Amniotic stem cell (primary cell): ENCODE data around the gene C10orf67.
"Not testable (repeated sequence)": the region's sequence is repeated elsewhere in the genome, so short reads cannot be mapped to it uniquely, and the experiment has no call there.

Experiments
- DNase-seq: peaks from one replicate; lab custom pipeline; 2025; lab: John Stamatoyannopoulos, UW

C10orf67 gene

DNA sequence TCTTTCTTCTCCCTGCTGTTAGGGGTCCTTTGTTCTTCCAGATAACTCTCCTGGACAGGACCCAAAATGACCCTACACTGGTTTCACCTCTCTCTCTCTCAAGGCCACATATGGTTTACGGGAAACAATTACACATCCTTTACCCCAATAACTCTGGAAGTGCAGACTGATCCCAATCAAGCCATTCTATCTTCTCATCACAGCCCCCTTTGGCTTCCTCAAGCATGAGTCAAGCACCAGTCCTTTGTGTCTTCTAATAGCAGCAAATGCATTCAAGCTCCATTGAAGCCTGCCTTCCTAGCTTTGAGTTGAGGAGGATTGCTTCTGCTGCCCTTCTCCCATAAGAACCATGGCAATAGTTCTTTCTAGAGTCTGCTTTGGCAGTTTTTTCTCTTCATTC is 20.2 kb downstream of the C10orf67 start:
- no peak for DNase-seq

GRCh38 chr10:23322082-23322481 is 22.5 kb downstream of the C10orf67 start:
- no peak for DNase-seq

DNA sequence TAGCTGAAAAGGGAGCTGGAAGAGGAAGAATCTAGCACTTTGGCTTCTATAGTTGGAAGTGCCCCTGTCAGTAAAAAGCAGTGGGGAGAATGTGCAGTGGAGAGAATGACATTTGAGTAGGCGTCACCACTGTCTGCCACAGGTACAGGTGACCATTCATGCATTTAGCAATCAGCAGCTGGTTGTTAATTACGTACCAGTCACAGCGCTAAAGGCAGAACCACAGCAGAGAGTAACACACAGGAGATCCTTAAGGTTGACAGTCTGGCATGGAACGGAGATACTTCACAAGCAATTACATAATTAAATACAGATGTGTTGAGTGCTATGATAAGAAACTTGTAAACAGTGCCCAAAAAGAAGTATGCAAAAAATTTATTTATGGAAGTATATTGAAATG is 24.8 kb downstream of the C10orf67 start:
- DNase-seq: no peak

- DNase-seq: no peak
These were observed 26.2 kb downstream of the C10orf67 start for GRCh38 chr10:23318359-23318758.

GRCh38 chr10:23317416-23317815 is 27.2 kb downstream of the C10orf67 start:
- no peak for DNase-seq

- DNase-seq: no peak
These were observed 28.2 kb downstream of the C10orf67 start for GRCh38 chr10:23316406-23316805.

DNA sequence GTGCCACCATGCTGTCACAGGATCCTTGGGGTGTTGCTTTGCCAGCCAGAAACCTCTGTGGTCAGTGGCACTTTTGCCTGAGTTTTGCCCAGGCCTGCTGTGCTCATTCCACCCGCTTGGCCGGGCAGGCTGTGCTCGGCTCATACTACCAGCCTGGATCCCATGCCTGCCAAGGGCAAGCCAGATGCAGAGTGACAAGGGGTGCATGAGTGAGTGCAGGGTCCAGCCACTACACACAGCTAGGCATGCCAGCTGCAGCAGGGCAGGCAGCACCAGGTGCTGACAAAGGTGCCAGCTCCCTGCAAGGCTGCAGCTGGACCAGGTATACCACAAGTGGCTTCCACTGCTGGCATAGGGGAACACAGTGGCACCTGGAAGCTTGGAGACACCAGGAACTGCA is 28.6 kb downstream of the C10orf67 start:
- no peak for DNase-seq

GRCh38 chr10:23314835-23315239 is 29.8 kb downstream of the C10orf67 start:
- DNase-seq: peak; percentile 74

DNA sequence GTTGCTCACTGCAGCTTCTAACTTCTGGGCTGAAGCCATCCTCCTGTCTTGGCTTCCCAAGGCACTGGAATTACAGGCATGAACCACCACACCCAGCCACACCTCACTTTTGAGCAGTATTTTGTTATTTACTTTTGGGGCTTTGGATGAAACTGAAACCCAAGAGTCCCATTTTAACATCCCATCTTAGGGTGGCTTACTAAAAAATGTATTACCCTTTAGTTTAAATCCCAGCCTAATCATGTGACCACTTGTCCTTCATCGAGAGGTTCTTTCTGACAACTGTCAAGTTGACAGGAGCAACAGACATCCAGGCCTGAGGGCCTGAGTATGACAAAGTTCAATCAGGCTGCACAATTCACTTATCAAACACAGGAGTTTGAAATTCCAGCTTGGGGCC is 33.6 kb downstream of the C10orf67 start:
- no peak for DNase-seq

GRCh38 chr10:23310404-23310803 is 34.2 kb downstream of the C10orf67 start:
- DNase-seq: no peak

DNA sequence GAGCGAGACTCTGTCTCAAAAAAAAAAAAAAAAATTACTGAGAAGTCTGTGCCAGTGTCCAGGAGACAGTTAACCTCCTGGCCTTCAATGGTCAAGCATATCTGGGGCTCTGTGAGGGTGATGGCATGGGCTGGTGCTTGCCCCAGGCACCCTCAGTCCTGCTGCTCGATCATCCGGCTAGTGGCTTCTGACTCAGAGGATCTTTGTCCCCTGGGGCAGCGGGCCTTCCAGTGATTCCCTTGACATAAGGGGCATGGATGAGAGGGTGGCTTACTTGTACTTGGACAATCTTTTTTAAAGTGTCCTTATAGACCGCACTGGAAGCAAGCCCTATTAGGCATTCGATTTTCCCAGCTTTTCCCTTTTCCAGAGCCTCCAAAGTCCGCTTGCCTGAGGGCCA is 44.6 kb downstream of the C10orf67 start:
- DNase-seq: not testable (repeated sequence)

DNA sequence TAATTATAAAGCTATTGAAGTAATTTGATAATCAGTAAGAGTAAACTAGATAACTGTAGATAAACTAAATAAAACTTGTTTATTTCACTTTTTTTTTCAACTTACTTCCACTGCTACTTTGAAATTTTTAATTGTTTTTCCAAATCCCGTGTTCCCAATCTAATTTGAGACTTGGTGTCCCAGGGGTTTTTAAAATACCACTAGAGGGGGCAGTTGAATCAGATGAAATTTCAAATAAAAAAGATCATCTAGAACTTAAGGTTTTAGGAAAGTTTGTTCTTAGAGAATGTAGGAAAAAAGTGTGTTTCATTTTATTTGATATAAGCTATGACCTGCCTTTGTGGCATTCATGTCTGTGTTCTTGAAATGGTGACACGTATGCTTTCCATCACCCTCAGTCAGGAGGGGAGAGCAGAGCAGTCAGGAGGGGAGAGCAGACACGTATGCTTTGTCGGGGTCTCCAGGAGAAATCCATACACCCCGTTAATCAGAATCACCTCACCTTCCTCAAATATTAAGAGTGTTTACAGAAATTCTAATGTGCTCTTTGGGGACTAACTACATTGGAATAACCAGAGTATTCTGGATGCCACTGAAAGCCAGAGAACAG is 49.9 kb downstream of the C10orf67 start:
- DNase-seq: no peak

GRCh38 chr10:23293973-23294590 is 50.5 kb downstream of the C10orf67 start:
- no peak for DNase-seq

GRCh38 chr10:23293145-23293724 is 51.4 kb downstream of the C10orf67 start:
- DNase-seq: no peak

- DNase-seq: no peak
These were observed 52.9 kb downstream of the C10orf67 start for GRCh38 chr10:23291551-23292334.

GRCh38 chr10:23284674-23285335 is 59.8 kb downstream of the C10orf67 start:
- no peak for DNase-seq

DNA sequence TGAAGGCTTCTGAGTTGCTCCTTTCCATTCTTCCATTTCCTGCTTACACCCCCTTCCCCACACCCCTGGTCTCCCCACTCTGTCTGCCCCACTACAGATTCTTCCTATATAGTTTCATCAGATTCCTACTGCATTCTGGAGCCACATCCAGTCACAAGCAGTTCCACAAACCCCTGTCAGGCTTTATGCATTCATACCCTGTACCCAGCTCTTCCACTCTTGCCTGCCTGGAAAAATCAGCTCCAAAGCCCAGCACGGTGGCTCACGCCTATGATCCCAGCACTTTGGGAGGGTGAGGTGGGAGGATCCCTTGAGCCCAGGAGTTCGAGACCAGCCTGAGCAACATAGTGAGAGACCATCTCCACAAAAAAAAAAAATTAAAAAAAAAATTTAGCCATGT is 60.4 kb downstream of the C10orf67 start:
- no peak for DNase-seq

DNA sequence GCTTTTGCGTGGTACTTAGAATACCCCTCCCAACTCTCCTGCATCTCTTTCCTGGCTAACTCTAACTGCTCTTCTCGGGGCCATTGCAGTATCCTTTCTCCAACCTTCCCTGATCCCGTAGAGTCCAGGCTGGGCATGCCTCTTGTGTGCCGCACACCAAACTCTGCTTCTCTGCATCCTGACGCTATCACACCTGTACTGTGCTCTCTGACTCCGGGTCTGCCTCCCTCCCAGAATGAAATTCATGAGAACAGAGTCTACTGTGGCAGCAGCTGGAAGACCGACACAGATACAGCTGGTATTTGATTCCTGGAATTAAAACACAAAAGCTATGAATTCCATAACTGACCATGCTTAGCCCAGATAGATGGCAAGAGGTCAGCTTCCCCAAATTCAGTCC is 60.9 kb downstream of the C10orf67 start:
- no peak for DNase-seq

DNA sequence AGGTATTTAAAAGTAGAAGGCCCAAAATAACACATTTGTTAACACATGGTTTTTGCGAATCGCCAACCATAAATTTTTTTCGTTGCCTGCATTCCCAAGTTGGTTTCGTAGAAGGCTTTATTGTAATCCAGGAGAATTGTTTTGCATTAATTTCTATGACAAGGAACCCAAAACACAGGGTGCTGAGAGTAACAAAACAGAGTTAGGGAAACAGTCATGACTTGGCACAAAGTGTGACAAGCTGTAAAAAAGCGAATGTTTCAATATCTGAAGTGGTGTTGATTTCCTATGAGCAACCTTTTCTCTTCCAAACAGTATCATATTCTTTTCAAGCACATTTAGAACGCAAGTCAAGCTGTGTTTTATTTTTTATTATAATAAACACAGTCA is 63.6 kb downstream of the C10orf67 start:
- DNase-seq: no peak

DNA sequence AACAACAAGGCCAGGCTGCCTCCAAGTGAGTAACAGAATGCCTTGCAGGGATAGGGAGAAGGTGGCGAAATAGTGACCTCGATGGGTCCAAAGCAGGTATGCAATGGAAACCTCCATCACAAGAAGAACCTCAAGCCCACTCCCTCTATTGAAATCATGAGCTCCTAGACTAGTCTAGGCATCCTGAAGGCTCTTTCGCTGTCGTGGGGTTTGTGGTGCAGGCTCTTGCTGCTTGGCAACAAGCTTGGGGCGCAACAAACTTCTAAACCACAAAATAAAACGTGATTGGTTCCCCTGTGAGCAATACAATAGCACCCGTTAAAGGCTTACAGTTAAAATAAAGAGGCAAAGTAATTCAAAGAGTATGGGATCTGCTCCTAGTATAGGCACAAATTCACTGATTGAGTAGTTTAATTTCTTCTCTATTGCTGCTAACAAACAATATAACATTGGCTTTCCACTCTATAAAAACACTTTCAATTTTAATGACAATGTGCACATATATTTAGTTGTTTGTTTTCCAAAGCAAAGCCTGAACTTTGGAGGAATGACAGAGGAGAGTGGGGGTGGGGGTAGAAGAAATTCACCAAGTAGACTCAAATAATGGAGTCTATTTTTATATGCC is 64.1 kb downstream of the C10orf67 start:
- no peak for DNase-seq

DNA sequence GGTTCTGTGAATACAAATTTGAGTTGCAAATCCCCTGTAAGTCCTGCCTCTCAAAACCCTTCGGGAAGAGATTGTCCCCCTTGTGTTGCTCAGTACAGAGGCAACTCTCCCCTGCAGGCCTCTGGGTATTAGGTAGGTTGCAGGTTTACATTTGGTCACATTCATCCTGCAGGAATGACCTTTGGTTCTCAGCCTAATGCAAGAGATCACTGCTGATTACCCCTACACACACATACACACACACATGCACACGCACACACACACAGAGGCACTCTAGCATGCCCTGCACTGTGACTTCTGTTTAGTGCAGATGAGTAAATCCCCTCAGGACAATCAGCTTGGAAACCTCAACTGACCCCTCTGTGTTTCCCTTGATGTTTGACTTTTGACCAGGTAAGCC is 69.2 kb downstream of the C10orf67 start:
- no peak for DNase-seq

- DNase-seq: not testable (repeated sequence)
These were observed 70.4 kb downstream of the C10orf67 start for GRCh38 chr10:23274179-23274578.
